ENCODE measurements around the gene VAV3. TPM values are rescaled to one million over a fixed set of nuclear protein-coding genes. Genes with fewer than 3 reads are reported as not detected.

VAV3 gene
- total RNA-seq, 2 donors from 2014 or later, result 73.0 to 135 TPM

DNA sequence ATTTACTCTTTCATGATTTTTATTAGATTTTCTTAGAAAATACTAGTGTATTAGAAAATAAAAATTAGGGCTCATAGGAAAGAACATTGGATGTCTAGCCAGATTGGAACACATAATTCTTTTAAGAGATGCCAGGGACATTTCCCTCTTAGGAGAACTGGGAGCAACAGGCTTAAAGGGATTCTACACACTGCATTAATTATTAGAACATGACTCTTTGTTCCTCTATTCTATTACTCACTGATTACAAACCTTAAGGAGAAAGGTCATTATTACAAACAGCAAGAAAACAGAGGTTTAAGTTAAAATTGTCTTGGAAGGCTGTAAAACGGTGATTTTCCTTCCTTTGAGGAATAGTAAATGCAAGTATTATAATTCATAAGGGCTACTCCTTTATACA, 32.9 kb upstream of the VAV3 start:
- no peak overlapping the region for H3K4me3 ChIP-seq
- H3K9ac ChIP-seq (ENCODE audit: low read depth in 2 of 2, low read length in 2 of 2), result no peak overlapping the region
- H3K27ac ChIP-seq, result no peak overlapping the region
- DNase-seq, result no peak
- intact Hi-C loops (cut with DNase I), result no loop called here
- no peaks in the 10 kb centered on the region for H3K9me3 ChIP-seq
- no peaks in the 10 kb centered on the region for H3K4me1 ChIP-seq
- TF ChIP-seq, protein P1, sequence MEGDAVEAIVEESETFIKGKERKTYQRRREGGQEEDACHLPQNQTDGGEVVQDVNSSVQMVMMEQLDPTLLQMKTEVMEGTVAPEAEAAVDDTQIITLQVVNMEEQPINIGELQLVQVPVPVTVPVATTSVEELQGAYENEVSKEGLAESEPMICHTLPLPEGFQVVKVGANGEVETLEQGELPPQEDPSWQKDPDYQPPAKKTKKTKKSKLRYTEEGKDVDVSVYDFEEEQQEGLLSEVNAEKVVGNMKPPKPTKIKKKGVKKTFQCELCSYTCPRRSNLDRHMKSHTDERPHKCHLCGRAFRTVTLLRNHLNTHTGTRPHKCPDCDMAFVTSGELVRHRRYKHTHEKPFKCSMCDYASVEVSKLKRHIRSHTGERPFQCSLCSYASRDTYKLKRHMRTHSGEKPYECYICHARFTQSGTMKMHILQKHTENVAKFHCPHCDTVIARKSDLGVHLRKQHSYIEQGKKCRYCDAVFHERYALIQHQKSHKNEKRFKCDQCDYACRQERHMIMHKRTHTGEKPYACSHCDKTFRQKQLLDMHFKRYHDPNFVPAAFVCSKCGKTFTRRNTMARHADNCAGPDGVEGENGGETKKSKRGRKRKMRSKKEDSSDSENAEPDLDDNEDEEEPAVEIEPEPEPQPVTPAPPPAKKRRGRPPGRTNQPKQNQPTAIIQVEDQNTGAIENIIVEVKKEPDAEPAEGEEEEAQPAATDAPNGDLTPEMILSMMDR (IDR thresholded peaks at IDR 0.05), result no peak
- no peaks in the 10 kb centered on the region for H3K27me3 ChIP-seq
- no peaks in the 10 kb centered on the region for H3K36me3 ChIP-seq

- Histone ChIP-seq H3K27ac (no peak overlapping the region), H3K9ac (ENCODE audit: low read depth in 2 of 2, low read length in 2 of 2) (no peak overlapping the region), H3K36me3 (no peaks in the 10 kb centered on the region), H3K27me3 (no peaks in the 10 kb centered on the region), H3K9me3 (no peaks in the 10 kb centered on the region), H3K4me1 (no peaks in the 10 kb centered on the region), H3K4me3 (no peak overlapping the region)
- no peak for DNase-seq
- TF ChIP-seq, protein P1 (IDR thresholded peaks at IDR 0.05), result no peak
- intact Hi-C loops (cut with DNase I), result no loop called here
Measured at GRCh38 chr1:107993920-107994319, 28.9 kb upstream of the VAV3 start.

- H3K4me3 ChIP-seq, result no peak overlapping the region
- DNase-seq, result no peak
- H3K27ac ChIP-seq, result no peak overlapping the region
- TF ChIP-seq, protein P1 (IDR thresholded peaks at IDR 0.05), result no peak
- H3K36me3 ChIP-seq, result no peaks in the 10 kb centered on the region
- H3K4me1 ChIP-seq, result no peaks in the 10 kb centered on the region
- H3K27me3 ChIP-seq, result no peaks in the 10 kb centered on the region
- H3K9me3 ChIP-seq, result no peaks in the 10 kb centered on the region
- H3K9ac ChIP-seq (ENCODE audit: low read depth in 2 of 2, low read length in 2 of 2), result no peak overlapping the region
- intact Hi-C loops (cut with DNase I), result no loop called here
Measured at GRCh38 chr1:107992347-107992746, 27.4 kb upstream of the VAV3 start.

DNA sequence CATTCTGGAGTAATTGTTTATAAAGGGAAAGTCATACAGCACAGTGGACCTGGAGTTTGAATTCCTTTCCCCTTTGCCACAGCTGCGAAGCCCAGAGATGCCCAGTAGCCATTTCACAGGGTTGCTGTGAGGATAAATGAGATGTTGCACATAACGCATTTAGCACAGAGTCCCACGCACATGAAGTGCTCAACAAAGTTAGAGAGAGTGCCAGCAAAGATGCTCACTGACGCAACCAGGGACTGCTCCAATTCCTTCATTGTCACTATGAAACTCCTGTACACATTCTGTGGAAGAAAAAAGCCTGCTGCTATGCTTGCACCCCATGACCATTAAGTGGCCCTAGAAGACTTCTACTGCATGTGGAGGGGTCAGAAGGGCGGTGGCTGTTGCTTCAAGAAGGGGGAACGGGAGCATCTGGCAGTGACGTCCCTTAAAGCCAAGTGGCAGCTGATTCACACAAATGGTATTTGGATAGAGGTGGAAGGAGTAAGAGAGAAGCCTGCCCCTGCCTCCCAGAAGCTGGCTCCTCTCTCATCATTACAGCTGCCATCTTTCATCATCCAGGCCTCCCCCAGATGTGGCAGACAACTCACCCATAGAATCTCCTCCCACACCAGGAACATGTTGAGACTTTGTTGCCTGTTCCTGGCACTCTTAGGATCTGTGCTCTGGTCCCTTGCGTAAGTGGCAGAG, 26.5 kb upstream of the VAV3 start:
- intact Hi-C loops (cut with DNase I), result no loop called here
- DNase-seq, result no peak

DNA sequence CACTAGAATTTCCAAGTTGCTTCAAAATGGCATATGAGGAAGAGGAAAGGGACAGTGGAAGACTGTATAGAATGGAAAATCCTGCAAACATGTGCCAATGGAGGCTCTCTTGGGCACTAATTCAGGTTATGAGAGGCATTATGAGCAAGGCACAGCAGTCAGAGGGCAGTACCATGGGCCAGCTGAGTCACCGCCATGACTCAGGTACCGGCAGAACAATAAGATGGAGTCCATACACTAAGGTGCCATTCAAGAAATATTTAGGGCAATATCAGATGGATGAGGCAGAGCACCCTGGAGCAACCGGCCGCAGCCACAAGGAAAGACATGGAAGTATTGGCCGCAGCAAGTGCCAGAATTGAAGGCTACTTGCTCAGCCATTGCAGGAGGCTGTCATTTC, 25.6 kb upstream of the VAV3 start:
- H3K4me1 ChIP-seq, result no peaks in the 10 kb centered on the region
- H3K4me3 ChIP-seq, result no peak overlapping the region
- H3K27ac ChIP-seq, result no peak overlapping the region
- no peaks in the 10 kb centered on the region for H3K9me3 ChIP-seq
- TF ChIP-seq, protein P1 (IDR thresholded peaks at IDR 0.05), result no peak
- intact Hi-C loops (cut with DNase I), result no loop called here
- H3K36me3 ChIP-seq, result no peaks in the 10 kb centered on the region
- no peak for DNase-seq
- H3K27me3 ChIP-seq, result no peaks in the 10 kb centered on the region
- no peak overlapping the region for H3K9ac ChIP-seq (ENCODE audit: low read depth in 2 of 2, low read length in 2 of 2)

More for the DNA sequence above, 26.5 kb upstream of the VAV3 start:
- H3K9ac ChIP-seq (ENCODE audit: low read depth in 2 of 2, low read length in 2 of 2), result no peak overlapping the region
- no peaks in the 10 kb centered on the region for H3K36me3 ChIP-seq
- no peaks in the 10 kb centered on the region for H3K27me3 ChIP-seq
- H3K4me3 ChIP-seq, result no peak overlapping the region
- TF ChIP-seq, protein P1 (IDR thresholded peaks at IDR 0.05), result no peak
- no peak overlapping the region for H3K27ac ChIP-seq
- no peaks in the 10 kb centered on the region for H3K9me3 ChIP-seq
- H3K4me1 ChIP-seq, result no peaks in the 10 kb centered on the region

Data from colonic mucosa (tissue), 4 donors.